Testis (tissue), 3 donors: ENCODE results near the gene MTG2. TPM values are rescaled to one million over a fixed set of nuclear protein-coding genes. Genes with fewer than 3 reads are reported as not detected.

Experiments
- DNase-seq: peaks from one replicate; pipeline ENCODE4 v3.0.0-alpha.2; 2019
- H3K27ac ChIP-seq, 2 donors: fragments of 200-600 bp; sonication (generic); one replicate each; pipeline ENCODE4 v1.5.1; 2019
- H3K27me3 ChIP-seq: fragments of 200-600 bp; sonication (generic); one replicate; pipeline ENCODE4 v1.5.1; 2019
- H3K36me3 ChIP-seq: fragments of 200-600 bp; sonication (generic); one replicate; pipeline ENCODE4 v1.5.1; 2017; ENCODE audit warnings: low read depth; ENCODE audit errors: missing control alignments
- H3K4me1 ChIP-seq: fragments of 200-600 bp; sonication (generic); one replicate; pipeline ENCODE4 v1.5.1; 2019
- H3K4me3 ChIP-seq, 2 donors: fragments of 200-600 bp; sonication (generic); one replicate each; pipeline ENCODE4 v1.5.1; 2017 to 2019
- H3K9me3 ChIP-seq: fragments of 200-600 bp; sonication (generic); one replicate; pipeline ENCODE4 v1.5.1; 2017
- POLR2A ChIP-seq: fragments of 450-650 bp; IDR thresholded peaks from one replicate; pipeline ENCODE4 v1.6.1; 2017; ENCODE audit warnings: antibody characterized with exemption, mild to moderate bottlenecking, moderate library complexity
- WGBS, 2 donors: methylation state at CpG; one replicate each; pipeline ENCODE4 v1.1.5; 2018; 5-methylcytosine and 5-hydroxymethylcytosine counted together
- intact Hi-C: fragments of 100-400 bp; cut with DNase I; formaldehyde crosslinking; loops from one replicate; pipeline ENCODE4 v1.15.1; 2023; ENCODE audit warnings: low total_unique reads
- polyA plus RNA-seq: library from polyadenylated mRNA; stranded (reverse); fragments of 350-450 nt; fragmentation: Illumina TruSeq; extraction: RNeasy Lipid Tissue Mini Kit (QIAGEN cat#74804); gene quantifications from one replicate; pipeline ENCODE4 v1.2.3, GENCODE V29; 2014; ENCODE audit warnings: low read depth, low replicate concordance; ENCODE audit not compliant: insufficient read depth
- total RNA-seq, 2 donors: library from RNA; depleted of rRNA; stranded (reverse); fragments of >200 nt; gene quantifications; one replicate each; pipeline ENCODE4 v1.2.3, GENCODE V29; 2016
- TF ChIP-seq, protein P1 (sequence below), 3 experiments: fragments of 450-650 bp in 2 of 3; fragments of 200-600 bp in 1 of 3; sonication (generic) in 1 of 3; IDR thresholded peaks; one replicate each; pipeline ENCODE4 v1.5.1; 2016 to 2019; ENCODE audit warnings: antibody characterized with exemption in 3 of 3, mild to moderate bottlenecking in 2 of 3, moderate library complexity in 1 of 3

MTG2 gene
- total and polyA plus RNA-seq, 3 donors from 2014 or later: 53.3 to 76.8 (median 61.9) TPM

DNA sequence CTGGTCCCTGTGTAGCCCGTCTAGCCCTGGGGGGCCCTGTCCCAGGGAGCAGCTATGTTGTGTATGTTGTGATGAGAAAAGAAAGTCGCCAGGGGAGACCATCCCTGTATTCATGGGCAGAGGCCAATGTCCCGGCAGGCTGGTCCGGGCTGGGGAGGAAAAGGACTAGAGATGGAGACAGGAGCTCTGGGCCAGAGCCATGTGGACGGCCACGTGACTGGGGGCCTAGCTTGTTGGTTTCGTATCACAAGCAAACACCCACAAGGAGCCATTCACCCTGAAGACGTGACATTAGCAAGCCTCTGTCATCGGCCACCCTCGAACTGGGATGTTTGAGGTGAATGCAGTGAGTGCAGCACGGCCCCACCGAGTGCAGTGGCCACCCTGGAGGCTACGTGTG, 40.1 kb downstream of the MTG2 start:
- Histone ChIP-seq H3K36me3 (no peaks in the 10 kb centered on the region), H3K27ac (no peak overlapping the region), H3K4me1 (peaks cover 16% of the 10 kb centered on the region), H3K27me3 (no peaks in the 10 kb centered on the region), H3K4me3 (no peak overlapping the region), H3K9me3 (no peaks in the 10 kb centered on the region)
- 74 to 75% methylated on average over 12 to 13 of the region's 13 CpGs for WGBS, 2 donors
- no peak for DNase-seq
- no peak for TF ChIP-seq POLR2A
- TF ChIP-seq, protein P1, sequence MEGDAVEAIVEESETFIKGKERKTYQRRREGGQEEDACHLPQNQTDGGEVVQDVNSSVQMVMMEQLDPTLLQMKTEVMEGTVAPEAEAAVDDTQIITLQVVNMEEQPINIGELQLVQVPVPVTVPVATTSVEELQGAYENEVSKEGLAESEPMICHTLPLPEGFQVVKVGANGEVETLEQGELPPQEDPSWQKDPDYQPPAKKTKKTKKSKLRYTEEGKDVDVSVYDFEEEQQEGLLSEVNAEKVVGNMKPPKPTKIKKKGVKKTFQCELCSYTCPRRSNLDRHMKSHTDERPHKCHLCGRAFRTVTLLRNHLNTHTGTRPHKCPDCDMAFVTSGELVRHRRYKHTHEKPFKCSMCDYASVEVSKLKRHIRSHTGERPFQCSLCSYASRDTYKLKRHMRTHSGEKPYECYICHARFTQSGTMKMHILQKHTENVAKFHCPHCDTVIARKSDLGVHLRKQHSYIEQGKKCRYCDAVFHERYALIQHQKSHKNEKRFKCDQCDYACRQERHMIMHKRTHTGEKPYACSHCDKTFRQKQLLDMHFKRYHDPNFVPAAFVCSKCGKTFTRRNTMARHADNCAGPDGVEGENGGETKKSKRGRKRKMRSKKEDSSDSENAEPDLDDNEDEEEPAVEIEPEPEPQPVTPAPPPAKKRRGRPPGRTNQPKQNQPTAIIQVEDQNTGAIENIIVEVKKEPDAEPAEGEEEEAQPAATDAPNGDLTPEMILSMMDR (IDR thresholded peaks at IDR 0.05): no peak
- intact Hi-C loops: no loop called here

DNA sequence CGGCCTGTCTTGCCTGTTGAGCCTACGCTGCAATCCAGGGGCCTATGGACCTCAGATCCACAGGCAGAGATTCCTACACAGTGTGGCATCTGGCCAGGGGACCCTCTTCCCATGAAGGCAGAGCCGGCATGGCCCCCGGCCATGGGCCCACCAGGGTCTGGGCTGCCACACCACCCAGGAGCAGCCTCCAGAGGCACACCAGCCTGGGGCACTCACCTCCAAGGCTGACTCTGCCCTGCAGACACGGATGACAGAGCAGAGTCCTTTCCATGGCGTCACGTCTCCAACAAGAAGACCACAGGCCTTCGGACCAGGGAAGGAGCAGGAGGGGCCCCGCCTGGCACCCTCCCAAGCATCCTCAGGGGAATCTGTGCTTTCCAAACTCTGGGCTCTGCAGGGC, 40.7 kb downstream of the MTG2 start:
- Histone ChIP-seq H3K4me1 (peaks cover 16% of the 10 kb centered on the region), H3K9me3 (no peaks in the 10 kb centered on the region), H3K27me3 (no peaks in the 10 kb centered on the region), H3K27ac (no peak overlapping the region), H3K4me3 (no peak overlapping the region), H3K36me3 (no peaks in the 10 kb centered on the region)
- DNase-seq: no peak
- no peak for TF ChIP-seq POLR2A
- TF ChIP-seq, protein P1 (IDR thresholded peaks at IDR 0.05): no peak
- intact Hi-C loops: no loop called here
- 93 to 100% methylated on average over 1 to 9 of the region's 9 CpGs for WGBS, 2 donors

DNA sequence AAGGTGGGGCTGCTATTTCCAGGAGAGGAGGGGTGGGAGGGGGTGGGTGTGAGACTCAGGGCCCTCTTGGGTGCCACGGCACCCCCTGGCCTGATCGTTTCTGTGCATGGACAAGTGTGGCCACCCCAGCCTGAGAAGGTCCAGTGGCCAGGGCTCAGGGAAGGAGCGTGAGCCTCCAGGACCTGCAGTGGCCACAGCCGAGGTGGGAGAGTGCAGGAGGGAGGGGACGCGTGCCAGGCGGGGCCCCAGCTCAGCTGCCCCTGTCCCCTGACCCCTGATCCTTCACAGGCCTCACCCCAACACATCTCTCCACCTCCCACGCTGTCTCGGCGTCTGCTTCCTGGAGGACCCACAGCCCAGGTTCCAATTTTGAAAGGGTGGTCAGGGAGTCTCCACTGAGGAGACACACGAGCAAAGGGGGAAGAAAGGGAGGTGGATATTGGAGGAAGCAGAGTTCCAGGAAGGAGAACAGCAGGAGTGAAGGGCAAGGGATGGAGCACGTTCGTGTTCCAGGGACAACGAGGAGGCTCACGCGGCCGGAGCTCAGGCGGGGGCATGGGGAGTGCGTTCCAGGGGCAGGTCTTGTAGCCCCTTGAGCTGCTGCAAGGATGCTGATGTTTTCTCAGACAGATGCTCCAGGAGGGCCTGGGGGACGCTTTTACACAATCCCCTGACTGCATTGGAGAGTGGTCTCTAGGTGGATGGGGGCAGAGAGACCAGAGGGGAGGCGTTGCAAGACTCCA, 41.5 kb downstream of the MTG2 start:
- no peak overlapping the region for H3K27ac ChIP-seq
- no peaks in the 10 kb centered on the region for H3K9me3 ChIP-seq
- no peaks in the 10 kb centered on the region for H3K27me3 ChIP-seq
- no peak for TF ChIP-seq POLR2A
- TF ChIP-seq, protein P1 (IDR thresholded peaks at IDR 0.05): no peak
- no peaks in the 10 kb centered on the region for H3K36me3 ChIP-seq
- peaks cover 10% of the 10 kb centered on the region for H3K4me1 ChIP-seq
- DNase-seq: no peak
- 65 to 69% methylated on average over 17 to 21 of the region's 21 CpGs for WGBS, 2 donors
- no peak overlapping the region for H3K4me3 ChIP-seq
- intact Hi-C loops: no loop called here

DNA sequence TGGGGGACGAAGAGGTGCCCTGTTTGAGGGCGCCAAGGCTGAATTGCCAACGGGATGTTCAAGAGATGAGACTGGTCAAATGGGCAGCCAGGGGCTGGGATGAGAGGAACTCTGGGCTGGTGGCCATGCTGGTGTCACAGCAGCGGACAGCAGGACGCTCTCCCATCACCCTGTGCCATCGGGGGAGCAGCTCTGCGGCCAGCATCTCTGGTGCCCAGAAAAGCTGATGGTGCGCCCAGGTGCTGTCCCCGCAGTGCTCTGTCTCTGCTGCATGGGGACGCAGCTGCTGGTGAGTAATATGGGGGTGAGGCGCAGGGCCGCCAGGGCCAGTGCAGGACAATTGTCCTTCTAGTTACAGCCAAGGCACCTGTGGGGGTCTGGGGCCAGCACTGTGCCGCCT, 42.2 kb downstream of the MTG2 start:
- TF ChIP-seq, protein P1 (IDR thresholded peaks at IDR 0.05): no peak
- TF ChIP-seq POLR2A: no peak
- intact Hi-C loops: no loop called here
- Histone ChIP-seq H3K9me3 (no peaks in the 10 kb centered on the region), H3K4me3 (no peak overlapping the region), H3K27me3 (no peaks in the 10 kb centered on the region), H3K4me1 (peaks cover 7% of the 10 kb centered on the region), H3K36me3 (no peaks in the 10 kb centered on the region), H3K27ac (no peak overlapping the region)
- 93 to 98% methylated on average over 10 to 13 of the region's 13 CpGs for whole genome bisulfite sequencing, 2 donors
- DNase-seq: no peak
